CD1c-positive myeloid dendritic cell (primary cell): ENCODE measurements around the gene PF4V1.
"Not testable (repeated sequence)": the region's sequence is repeated elsewhere in the genome, so short reads cannot be mapped to it uniquely, and the experiment has no call there.

Experiments
- DNase-seq: peaks from one replicate; pipeline ENCODE4 v3.0.0-alpha.2; 2016; ENCODE audit errors: extremely low spot score

The PF4V1 gene

DNA sequence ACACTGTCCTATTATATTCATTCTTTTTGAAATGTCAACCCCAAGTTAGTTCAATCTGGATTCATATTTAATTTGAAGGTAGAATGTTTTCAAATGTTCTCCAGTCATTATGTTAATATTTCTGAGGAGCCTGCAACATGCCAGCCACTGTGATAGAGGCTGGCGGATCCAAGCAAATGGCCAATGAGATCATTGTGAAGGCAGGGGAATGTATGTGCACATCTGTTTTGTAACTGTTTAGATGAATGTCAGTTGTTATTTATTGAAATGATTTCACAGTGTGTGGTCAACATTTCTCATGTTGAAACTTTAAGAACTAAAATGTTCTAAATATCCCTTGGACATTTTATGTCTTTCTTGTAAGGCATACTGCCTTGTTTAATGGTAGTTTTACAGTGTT is 17.7 kb downstream of the PF4V1 start:
- DNase-seq: no peak

DNA sequence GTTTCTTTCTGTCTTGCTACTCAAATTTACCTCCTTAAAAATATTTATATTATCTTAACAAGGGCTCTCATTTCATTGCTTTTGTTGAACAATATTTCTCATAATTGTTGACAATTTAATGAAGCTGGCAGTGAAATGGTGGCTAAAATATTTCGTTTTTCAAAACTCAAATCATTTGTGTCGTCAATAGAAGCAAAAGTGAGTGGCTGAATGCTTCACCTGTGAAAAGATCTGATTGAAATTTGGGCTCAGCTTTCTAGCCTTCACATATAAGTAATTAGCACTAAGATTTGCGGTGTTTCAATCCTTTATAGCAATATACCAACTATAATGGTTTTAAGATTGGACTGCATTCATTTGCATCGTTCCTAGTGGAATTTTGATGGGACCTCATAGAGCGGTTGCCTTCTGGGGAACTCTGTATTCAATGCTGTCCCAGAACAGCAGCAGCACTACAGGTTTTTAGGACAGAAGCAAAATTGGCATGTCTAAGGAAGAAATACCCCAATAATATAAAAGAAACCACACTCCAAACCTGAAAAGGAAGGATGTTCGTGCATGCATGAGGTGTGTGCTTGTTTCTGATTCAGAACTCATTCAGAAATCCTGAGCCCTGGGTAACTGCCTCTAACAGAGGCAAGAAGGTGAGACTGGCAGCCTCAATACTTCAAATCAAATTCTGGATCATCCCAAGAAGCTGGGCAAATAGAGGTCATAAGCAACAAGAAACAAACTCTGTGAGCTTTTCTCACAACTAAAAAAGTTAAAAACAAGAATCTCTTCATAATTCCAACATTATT is 18.6 kb downstream of the PF4V1 start:
- DNase-seq: no peak

DNA sequence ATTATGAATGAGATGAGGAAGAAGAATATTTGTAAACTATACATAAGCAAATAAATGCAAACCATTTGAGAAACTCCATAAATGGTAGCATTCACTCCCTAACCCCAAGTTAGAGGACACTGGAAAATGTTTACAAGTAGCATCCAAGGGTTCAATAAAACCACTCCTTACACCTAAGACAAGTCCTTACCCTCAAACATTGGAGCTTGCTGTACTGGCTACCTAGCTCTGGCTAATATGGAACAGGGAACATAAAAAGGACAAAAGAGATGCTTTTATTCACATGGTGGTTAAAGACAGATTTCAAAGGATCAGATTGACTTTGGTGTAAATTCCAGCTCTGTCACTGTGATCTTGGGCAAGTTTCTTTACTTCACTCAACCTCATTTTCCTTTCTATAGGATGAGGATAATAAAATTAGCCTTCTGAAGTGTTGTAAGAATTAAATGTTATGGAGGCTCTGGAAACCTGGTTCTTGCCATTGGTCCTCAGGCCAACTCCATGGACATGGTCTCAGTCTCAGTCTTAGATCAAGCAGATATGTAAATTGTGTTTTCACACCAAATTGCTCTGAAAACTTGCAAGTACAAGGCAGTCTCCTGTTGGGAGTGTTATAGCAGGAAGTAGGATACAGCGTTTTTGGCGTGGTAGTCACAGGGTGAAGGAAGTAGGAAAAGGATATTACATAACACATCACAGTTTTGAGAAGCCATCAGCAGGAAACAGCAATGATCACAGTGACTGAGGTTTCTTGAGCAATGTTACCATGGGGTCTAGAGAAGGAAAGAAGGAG is 19.4 kb downstream of the PF4V1 start:
- peak; percentile 62 for DNase-seq

DNA sequence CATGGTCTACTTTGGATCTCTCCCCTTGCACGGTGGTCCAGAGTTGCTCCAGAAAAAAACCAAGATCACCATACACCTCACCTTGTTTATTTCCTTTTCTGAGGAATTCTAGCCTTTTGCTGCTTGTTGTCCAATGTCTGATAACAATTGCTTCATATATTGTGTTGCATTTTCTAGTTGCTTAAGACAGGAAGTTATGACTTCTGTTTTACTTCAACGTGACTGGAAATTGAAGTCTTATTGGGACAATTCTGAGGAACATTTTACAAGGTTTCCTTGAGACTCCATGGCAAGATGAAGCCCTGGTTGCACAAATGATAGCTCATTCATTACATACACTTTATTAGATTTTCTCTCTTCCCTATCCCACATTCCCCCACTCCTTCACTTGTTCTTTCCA is 21.3 kb downstream of the PF4V1 start:
- DNase-seq: peak; percentile 52

DNA sequence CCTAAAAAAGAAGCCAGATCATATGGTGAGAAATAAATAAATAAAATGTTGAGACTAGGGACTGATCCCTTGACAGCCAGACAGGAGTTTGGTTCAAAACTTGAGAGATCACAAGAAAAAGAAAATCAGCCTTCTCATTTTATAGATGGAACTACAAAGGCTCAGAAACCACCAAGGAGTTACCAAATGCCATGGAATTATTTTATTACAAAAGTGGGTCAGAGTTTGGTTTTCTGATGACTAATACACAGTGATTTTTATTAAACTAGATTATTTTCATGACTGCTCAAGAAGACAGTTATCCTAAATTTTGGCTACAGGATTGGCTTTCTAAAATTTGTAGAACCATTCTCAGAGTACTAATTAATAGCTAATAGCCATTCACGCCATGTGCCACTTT is 22.3 kb downstream of the PF4V1 start:
- DNase-seq: no peak

DNA sequence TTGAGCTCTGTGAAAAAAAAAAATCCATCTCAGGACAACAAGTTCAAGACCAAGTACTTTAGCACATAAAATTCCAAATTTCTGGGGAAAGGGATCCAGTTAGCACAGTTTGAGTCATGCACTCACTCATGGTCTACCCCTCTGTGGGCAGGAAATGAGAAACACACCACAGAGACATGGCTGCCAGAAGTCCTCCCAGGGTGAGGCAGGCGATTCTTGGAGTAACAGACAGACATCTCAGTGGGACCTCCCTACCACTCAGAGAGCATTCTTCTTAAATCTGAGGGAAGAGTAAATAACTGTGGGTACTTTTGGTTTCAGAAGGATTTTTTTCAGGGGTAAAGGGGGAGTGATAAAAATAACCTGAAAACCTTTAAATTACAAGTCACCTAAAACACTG is 30.2 kb downstream of the PF4V1 start:
- DNase-seq: no peak

DNA sequence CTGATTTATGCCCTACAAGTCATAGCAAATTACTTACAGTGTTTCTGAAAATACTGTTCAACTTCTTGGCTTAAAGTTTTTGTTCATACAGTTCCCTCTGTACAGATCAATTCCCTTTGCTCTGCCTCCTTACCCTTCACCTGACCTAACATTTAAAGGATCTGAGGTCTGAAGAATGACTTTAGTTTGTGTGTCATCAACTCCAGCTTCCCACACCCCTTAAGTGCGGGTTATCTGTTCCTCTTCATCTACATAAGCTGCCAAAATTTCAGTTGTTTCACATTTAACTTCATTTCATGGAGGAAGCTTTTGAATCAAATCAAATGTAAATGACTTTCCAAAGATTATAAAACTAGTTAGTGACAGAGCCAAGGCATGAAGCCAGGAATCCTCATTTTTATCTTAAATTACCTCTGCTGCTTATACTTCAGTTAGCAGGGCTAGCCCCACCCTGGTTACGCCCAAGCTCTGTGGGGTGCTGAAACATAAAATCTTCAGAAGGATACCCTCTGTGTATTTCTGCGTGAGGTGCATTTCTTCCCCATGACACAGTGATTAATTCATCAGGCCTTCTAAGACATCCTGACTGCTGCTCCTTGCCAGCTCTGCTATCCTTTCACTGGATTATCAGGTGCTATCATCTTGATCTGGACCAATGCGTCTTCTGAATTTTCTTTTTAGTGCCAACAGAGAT is 32.6 kb downstream of the PF4V1 start:
- DNase-seq: no peak

DNA sequence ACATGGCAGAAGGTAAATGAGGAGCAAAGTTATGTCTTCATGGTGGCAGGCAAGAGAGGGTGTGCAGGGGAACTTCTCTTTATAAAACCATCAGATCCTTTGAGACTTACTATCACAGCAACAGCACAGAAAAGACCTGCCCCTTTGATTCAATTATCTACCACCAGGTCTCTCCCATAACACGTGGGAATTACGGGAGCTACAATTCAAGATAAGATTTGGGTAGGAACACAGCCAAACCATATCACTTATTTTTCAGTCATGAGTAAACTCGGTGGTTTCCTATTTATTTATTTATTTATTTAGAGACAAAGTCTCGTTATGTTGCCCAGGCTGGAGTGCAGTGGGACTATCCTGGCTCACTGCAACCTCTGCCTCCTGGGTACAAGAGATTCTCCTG is 38.2 kb downstream of the PF4V1 start:
- no peak for DNase-seq

DNA sequence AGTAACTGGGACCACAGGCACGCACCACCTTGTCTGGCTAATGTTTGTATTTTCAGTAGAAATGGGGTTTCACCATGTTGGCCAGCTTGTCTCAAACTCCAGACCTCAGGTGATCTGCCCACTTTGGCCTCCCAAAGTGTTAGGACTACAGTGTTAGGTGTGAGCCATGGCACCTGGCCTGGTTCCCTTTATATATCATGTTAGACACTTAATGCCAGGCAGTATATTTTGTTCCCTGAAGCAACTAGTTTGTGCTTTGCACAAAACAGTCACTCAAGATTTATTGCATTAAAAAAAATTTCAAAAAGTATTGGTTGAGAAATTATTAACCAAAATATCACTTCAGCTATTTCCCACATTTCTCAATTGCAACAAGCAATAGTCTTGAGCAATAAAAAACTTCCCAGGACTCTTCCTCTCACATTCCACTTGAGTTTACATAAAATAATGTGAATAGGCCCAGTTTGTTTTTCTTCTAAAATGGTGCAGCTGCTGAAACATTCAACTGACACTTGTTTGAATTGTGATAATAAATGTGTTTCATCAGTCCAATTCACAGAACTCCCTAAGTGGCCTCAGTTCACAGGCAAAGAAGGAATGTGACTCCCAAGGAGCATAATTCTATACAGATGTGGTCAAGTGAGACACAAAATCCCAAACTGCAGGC is 38.8 kb downstream of the PF4V1 start:
- no peak for DNase-seq

DNA sequence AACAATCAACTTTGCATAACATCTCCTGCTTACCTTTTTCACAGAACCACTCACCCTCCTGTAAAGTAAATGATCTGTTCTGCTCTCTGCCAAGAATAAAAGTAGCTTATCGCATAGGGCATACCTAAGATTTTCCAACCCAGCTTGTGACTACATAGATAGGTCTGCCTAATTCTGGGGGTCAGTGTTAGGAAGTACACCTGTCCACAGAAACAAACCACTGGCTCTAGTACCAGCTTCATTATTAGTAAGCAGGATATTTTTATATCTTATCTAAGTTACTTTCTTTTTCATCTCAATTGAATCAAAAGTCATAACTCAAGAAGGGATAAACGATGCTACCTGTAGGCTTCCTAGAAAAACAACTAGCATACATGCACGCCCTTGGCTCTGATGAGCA is 39.9 kb downstream of the PF4V1 start:
- DNase-seq: no peak

DNA sequence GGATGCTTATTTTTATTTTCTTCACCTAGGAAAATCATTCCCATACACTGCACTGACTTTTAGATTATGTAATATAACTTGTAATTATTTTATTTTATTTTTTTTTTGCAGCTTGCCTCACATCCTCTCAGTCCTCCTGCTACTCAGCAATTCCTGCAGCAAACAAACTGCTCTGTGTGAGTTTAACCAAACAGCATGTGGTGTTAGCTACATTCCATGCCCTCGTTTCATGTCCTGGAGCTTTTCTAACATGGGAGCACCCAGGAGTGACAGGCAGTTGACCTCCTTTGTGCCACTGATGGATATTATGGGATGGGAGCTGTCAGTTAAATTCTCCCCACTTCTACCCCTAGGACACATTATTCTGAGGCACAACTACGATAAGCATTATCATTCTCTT is 40.9 kb downstream of the PF4V1 start:
- no peak for DNase-seq

DNA sequence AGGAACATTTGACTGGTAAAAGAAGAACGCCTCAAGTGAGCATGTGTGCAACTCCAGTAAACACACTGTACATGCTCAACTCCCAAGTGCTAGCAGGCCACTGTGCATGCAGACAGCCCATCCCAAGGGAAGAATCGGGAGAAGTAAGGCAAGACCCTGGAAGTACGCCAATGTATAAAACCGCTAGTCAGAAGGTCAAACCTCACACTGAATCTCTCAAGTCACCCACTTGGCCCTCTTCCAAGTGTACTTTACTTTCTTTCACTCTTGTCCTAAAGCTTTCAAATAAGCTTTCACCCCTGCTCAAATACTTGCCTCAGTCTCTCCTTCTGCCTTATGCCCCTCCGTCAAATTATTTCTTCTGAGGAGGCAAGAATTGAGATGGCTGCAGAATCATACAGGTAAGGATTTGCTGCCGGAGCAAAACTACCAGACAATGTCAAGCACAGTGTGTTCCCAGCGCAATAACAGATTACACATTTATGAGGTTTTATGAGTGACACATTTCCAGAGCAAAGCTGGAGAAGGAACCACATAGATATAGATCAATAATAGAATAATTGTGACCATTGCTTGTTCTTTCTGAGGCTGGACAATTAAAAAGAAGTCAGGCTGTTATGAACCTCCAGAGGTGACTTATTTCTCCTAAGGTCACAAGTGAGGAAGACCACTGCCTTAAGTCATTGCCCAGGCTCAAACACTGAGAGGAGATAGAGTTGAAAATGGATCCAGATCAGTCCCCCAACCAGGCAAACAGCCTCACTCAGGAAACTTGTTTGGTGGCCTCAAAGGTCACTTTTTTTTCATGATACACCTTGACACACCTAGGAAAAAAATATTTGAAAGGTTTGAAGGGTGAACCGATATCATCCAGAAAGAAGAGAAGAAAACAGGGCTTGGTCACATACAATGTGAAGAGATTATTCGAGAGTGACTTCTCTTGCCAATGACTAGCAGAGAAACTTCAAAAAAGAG is 42.4 kb downstream of the PF4V1 start:
- no peak for DNase-seq

DNA sequence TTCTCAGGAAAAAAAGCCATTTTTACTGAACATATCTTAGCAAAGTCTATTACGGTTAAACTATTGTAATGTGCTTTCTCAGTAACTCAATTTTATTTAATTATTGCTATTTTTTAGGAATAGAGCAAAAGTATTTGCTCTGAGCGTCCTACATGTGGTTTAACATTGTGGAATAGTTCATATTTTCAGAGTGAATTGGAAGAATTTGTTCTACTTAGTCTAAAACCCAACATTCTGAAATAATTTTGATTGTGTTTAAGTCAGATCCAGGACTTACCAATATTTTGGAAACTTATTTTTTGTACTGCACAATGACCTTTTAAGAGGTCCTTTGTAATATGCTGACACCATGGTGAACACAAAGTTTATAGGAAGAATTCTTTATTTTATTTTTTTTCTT is 43.3 kb downstream of the PF4V1 start:
- DNase-seq: no peak

DNA sequence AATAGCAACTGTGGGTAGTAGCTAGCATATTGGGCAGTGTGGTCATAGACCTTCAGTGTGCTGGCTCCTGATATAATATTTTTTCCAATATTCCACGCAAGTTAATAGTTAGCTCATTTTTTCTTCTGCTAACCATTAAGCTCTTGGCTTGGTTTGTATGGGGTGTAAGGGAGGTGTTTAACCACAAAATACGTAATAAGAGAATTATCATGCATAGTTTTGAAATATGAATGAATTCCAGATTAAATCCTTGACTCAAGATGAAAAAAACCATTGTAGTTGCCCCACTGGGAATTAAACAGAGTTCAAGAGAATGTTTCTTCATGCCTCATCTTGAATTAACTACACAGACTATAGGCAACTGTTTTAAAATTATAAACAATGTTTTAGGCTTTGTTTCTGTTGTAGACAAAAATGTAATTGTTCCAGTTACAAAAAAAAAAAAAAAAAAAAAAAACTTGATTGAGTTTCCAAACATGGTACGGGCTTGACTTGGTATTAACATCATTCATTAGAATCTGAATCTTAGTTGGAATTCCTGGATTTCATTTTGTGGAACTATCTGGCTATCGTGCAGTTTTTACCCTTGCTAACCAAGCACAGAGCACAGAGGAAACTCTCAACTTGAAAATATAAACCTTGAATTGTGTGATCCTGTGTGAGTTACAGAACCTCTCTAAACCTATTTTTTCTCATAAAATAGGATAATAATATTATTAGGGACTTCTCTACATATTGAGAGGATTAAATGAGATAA is 44.5 kb downstream of the PF4V1 start:
- DNase-seq: no peak

DNA sequence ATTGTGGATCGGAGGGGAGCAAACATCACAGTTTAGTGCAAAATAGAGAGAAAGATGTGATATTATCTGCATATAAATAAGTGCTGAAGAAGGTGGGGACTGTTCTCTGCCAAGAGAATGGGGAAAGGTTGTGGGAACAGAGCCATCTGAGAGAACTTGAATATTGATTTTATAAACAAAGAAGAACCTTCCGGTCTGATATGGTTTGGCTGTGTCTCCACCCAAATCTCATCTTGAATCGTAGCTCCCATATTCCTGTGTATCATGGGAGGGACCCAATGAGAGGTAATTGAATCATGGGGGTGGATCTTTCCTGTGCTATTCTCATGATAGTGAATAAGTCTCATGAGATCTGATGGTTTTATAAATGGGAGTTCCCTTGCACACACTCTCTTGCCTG is 46.2 kb downstream of the PF4V1 start:
- not testable (repeated sequence) for DNase-seq

DNA sequence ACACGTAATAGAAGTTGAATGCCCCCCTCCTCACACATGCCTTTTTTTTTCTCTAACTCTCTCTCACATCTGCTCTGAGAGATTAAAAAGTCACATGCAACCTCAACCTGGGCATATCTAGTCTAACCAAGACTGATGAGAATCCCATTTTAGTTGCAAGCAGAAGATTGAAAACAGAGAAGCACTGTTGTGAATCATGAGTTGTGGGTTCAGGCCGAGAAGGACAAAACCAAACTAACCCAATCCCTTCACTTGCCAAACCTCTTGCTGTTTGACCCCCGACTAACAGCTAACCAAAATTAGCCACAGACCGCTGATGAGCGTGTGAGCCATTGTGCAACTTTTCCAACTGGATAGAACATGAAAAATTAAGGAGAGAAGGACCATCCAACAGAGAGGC is 47.9 kb downstream of the PF4V1 start:
- DNase-seq: no peak

DNA sequence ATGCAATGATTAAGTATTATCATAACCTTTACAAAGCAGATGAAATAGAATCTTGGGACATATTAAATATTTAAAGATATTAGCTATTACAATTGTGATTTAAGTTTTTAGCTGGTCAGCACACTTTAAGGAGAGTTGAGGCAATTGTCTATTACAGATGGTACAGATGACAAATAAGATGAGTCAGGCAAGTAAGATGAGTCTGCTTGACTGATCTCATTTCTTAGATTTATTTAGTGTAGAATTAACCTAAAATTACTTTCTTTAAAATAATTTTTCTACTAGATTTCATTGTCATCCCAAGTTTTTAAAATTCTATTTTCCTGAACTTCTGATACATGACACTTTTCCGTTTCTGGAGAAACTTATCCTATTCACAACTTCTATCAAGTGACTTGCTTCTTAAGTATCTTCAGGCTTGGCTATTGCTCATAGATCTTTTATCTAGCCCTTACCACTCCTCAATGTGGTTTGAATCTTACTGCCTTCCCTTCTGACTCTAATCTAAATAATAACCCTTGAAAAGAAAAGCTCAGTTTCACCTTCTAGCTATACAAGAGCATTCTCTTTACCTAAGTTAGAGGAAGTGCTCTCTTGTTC is 49.0 kb downstream of the PF4V1 start:
- no peak for DNase-seq

DNA sequence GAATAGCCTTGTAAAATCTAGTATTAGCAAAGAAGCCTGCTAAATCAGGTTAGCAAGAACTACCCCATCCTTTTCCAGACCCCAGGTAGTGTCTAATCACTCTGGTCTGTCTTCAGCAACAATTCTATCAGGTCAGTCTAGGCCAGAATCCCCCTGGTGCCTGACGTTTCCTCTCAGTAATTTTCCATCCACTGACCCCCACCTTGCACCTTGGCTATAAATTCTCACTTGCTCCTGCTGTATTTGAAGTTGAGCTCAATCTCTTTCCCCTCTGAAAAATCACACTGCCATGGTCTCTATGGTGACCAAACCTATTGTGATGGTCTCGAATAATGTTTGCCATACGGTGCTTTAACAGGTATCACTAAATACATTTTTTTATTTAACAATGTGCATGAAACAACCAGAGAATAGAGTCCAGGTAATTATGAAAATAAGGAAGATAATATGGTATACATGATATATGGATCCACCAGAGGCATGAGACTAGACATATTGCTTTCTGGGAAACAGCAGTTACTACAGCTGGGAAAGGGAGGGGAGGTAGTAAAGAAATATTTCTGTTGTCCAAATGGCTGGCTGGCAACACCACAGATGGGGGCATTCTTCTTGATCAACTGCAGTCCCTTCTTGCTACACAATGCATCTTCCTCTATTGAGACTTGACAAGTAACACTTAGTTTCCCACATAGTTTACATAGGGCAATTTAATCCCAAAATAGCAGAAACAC is 49.9 kb downstream of the PF4V1 start:
- DNase-seq: no peak
